H1 (cell line): ENCODE results near the gene DRC3. TPM values are rescaled to one million over a fixed set of nuclear protein-coding genes. Genes with fewer than 3 reads are reported as not detected.

ENCODE experiments used
- CTCF ChIA-PET: fragments of 300-600 bp; sonication (Branson Sonifier 250); formaldehyde crosslinking; loops from one replicate; lab custom pipeline; 2021; ENCODE audit not compliant: partially characterized antibody; lab: Charles Lee
- POLR2A ChIA-PET: fragments of 300-600 bp; sonication (Branson Sonifier 250); formaldehyde crosslinking; loops from one replicate; lab custom pipeline; 2021; ENCODE audit warnings: inconsistent platforms; ENCODE audit not compliant: partially characterized antibody; lab: Charles Lee
- DNase-seq, 2 experiments: peaks; one replicate each; pipeline versions ENCODE4 v3.0.0 to v3.0.0-alpha.2; 2010 to 2022; ENCODE audit warnings: low spot score in 2 of 2, low read depth in 1 of 2, mixed read lengths in 1 of 2
- FAIRE-seq: peaks from 2 replicates; lab custom pipeline; 2011; peaks lifted over from hg19 to GRCh38; lab: Jason Lieb, UNC
- H2AFZ ChIP-seq: 2 replicates; pipeline ENCODE4 v1.8.1; 2012; ENCODE audit warnings: low read length, inconsistent platforms
- H2AK5ac ChIP-seq: 2 replicates; pipeline ENCODE4 v1.6.1; 2013; ENCODE audit warnings: low read depth, low read length
- H2BK120ac ChIP-seq: replicated peaks from 2 replicates; pipeline ENCODE3; 2013; ENCODE audit warnings: low read depth, low read length, inconsistent platforms
- H2BK12ac ChIP-seq: 2 replicates; pipeline ENCODE4 v1.6.1; 2013; ENCODE audit warnings: low read depth, low read length
- H2BK15ac ChIP-seq: 2 replicates; pipeline ENCODE4 v1.6.1; 2013; ENCODE audit warnings: low read length
- H2BK20ac ChIP-seq: 2 replicates; pipeline ENCODE4 v1.6.1; 2013; ENCODE audit warnings: low read length
- H2BK5ac ChIP-seq: 2 replicates; pipeline ENCODE4 v1.6.1; 2013; ENCODE audit warnings: low read depth, low read length
- H3K14ac ChIP-seq: 2 replicates; pipeline ENCODE4 v1.6.1; 2013; ENCODE audit warnings: inconsistent platforms; ENCODE audit not compliant: insufficient read length
- H3K18ac ChIP-seq: 2 replicates; pipeline ENCODE4 v1.6.1; 2013; ENCODE audit warnings: low read length; ENCODE audit errors: extremely low read depth
- H3K23ac ChIP-seq: 2 replicates; pipeline ENCODE4 v1.6.1; 2013; ENCODE audit warnings: inconsistent platforms; ENCODE audit not compliant: insufficient read length
- H3K23me2 ChIP-seq: 2 replicates; pipeline ENCODE4 v1.6.1; 2013; ENCODE audit warnings: low read depth, low read length
- H3K27ac ChIP-seq: 2 replicates; pipeline ENCODE4 v1.6.1; 2011; ENCODE audit warnings: low read depth, low read length, inconsistent platforms
- H3K27me3 ChIP-seq, 4 experiments: replicated peaks in 1 of 4; 1 replicate in 1 of 4; 2 replicates in 3 of 4; pipeline versions ENCODE4 v1.6.1 to v1.8.1; 2011 to 2013; ENCODE audit warnings: low read length in 3 of 4, mild to moderate bottlenecking in 3 of 4, inconsistent platforms in 2 of 4, mixed read lengths in 2 of 4, moderate library complexity in 1 of 4; ENCODE audit not compliant: control insufficient read depth in 3 of 4, insufficient read depth in 3 of 4; ENCODE audit errors: extremely low read depth in 1 of 4
- H3K36me3 ChIP-seq, 4 experiments: 2 replicates each; pipeline versions ENCODE4 v1.6.1 to v1.8.1; 2011 to 2013; ENCODE audit warnings: mild to moderate bottlenecking in 4 of 4, low read length in 3 of 4, moderate library complexity in 2 of 4, control low read depth in 1 of 4, inconsistent platforms in 1 of 4; ENCODE audit not compliant: insufficient read depth in 4 of 4, control insufficient read depth in 2 of 4
- H3K4ac ChIP-seq: replicated peaks from 2 replicates; pipeline ENCODE3; 2013; ENCODE audit warnings: low read length, low read depth, mixed read lengths, inconsistent platforms; ENCODE audit not compliant: insufficient read length
- H3K4me1 ChIP-seq, 4 experiments: replicated peaks in 1 of 4; 1 replicate in 1 of 4; 2 replicates in 3 of 4; pipeline versions ENCODE4 v1.6.1 to v1.8.1; 2011 to 2013; ENCODE audit warnings: low read length in 3 of 4, inconsistent platforms in 2 of 4, mixed read lengths in 1 of 4; ENCODE audit not compliant: insufficient read depth in 4 of 4, control insufficient read depth in 3 of 4
- H3K4me2 ChIP-seq, 2 experiments: 2 replicates each; pipeline versions ENCODE4 v1.6.1 to v1.8.1; 2011 to 2013; ENCODE audit warnings: low read depth in 2 of 2, low read length in 2 of 2, control low read depth in 1 of 2, inconsistent platforms in 1 of 2, mild to moderate bottlenecking in 1 of 2; ENCODE audit not compliant: insufficient read depth in 1 of 2
- H3K4me3 ChIP-seq, 4 experiments: fragments of 200-600, 300-600 bp in 1 of 4; sonication (generic), shearing (Covaris generic), sonication (Bioruptor Twin) in 1 of 4; 2 replicates each; pipeline versions ENCODE4 v1.5.1 to v1.8.1; 2011 to 2016; ENCODE audit warnings: low read length in 4 of 4, low read depth in 3 of 4, control low read depth in 2 of 4, inconsistent platforms in 2 of 4, mild to moderate bottlenecking in 2 of 4, mixed read lengths in 1 of 4, moderate library complexity in 1 of 4; ENCODE audit not compliant: insufficient read depth in 2 of 4; ENCODE audit errors: extremely low read depth in 1 of 4
- H3K56ac ChIP-seq: replicated peaks from 2 replicates; pipeline ENCODE3; 2013; ENCODE audit warnings: low read depth, mild to moderate bottlenecking, mixed read lengths, low read length, inconsistent platforms; ENCODE audit not compliant: insufficient read length
- H3K79me1 ChIP-seq: 2 replicates; pipeline ENCODE4 v1.6.1; 2013; ENCODE audit warnings: low read depth, low read length, control low read depth
- H3K79me2 ChIP-seq, 2 experiments: 2 replicates each; pipeline versions ENCODE4 v1.6.1 to v1.8.1; 2012 to 2013; ENCODE audit warnings: low read length in 2 of 2, mild to moderate bottlenecking in 2 of 2, inconsistent platforms in 1 of 2; ENCODE audit not compliant: insufficient read depth in 2 of 2, control insufficient read depth in 1 of 2
- H3K9ac ChIP-seq, 4 experiments: replicated peaks in 1 of 4; 1 replicate in 1 of 4; 2 replicates in 3 of 4; pipeline versions ENCODE4 v1.6.1 to v1.8.1; 2011 to 2013; ENCODE audit warnings: low read depth in 3 of 4, low read length in 3 of 4, control low read depth in 2 of 4, mild to moderate bottlenecking in 2 of 4, moderate library complexity in 2 of 4, inconsistent platforms in 1 of 4; ENCODE audit errors: extremely low read depth in 1 of 4
- H3K9me3 ChIP-seq, 2 experiments: 2 replicates each; pipeline versions ENCODE4 v1.6.1 to v1.8.1; 2012 to 2013; ENCODE audit warnings: mild to moderate bottlenecking in 2 of 2, moderate library complexity in 2 of 2, control low read depth in 1 of 2, inconsistent platforms in 1 of 2, low read depth in 1 of 2, low read length in 1 of 2, mixed read lengths in 1 of 2; ENCODE audit not compliant: insufficient read depth in 2 of 2
- H4K20me1 ChIP-seq, 2 experiments: replicated peaks in 1 of 2; 2 replicates each; pipeline versions ENCODE3 to v1.8.1; 2011 to 2013; ENCODE audit warnings: inconsistent platforms in 2 of 2, low read length in 2 of 2, mild to moderate bottlenecking in 1 of 2; ENCODE audit not compliant: insufficient read depth in 2 of 2, control insufficient read depth in 1 of 2
- H4K5ac ChIP-seq: 2 replicates; pipeline ENCODE4 v1.6.1; 2013; ENCODE audit warnings: low read length, low read depth, mixed read lengths, inconsistent platforms; ENCODE audit not compliant: insufficient read length
- H4K8ac ChIP-seq: 2 replicates; pipeline ENCODE4 v1.8.0; 2013; ENCODE audit warnings: mild to moderate bottlenecking, moderate library complexity, low read length, inconsistent platforms; ENCODE audit not compliant: insufficient read depth; ENCODE audit errors: extremely low read depth
- H4K91ac ChIP-seq: replicated peaks from 2 replicates; pipeline ENCODE3; 2013; ENCODE audit warnings: low read length, mixed read lengths, inconsistent platforms; ENCODE audit not compliant: insufficient read length
- BACH1 ChIP-seq: IDR thresholded peaks from 2 replicates; pipeline ENCODE4 v1.6.1; 2012; ENCODE audit warnings: low read length, improper control_type of control experiment
- EGR1 ChIP-seq: IDR thresholded peaks from 2 replicates; pipeline ENCODE4 v1.6.1; 2011; ENCODE audit warnings: low read depth, low read length, borderline replicate concordance
- HDAC2 ChIP-seq, 2 experiments: fragments of 300-600 bp in 1 of 2; sonication (generic) in 1 of 2; IDR thresholded peaks; 2 replicates each; pipeline ENCODE4 v1.6.1; 2011 to 2012; ENCODE audit warnings: low read depth in 2 of 2, low read length in 2 of 2, mild to moderate bottlenecking in 2 of 2, moderate library complexity in 2 of 2, borderline replicate concordance in 1 of 2, inconsistent platforms in 1 of 2
- KDM1A ChIP-seq: fragments of 200-600, 300-600 bp; sonication (generic); IDR thresholded peaks from 2 replicates; pipeline ENCODE4 v1.7.1; 2016; ENCODE audit warnings: mild to moderate bottlenecking, low read length, borderline replicate concordance
- RFX5 ChIP-seq: IDR thresholded peaks from 2 replicates; pipeline ENCODE4 v1.6.1; 2011; ENCODE audit warnings: low read depth, low read length, improper control_type of control experiment, borderline replicate concordance
- SUZ12 ChIP-seq: fragments of 200-600 bp; sonication (generic); IDR thresholded peaks from 2 replicates; pipeline ENCODE4 v1.6.1; 2012; ENCODE audit warnings: mild to moderate bottlenecking, inconsistent platforms, low read length, moderate library complexity, mixed read lengths
- TAF7 ChIP-seq: optimal IDR thresholded peaks from 2 replicates; pipeline ENCODE3; 2011; ENCODE audit warnings: low read depth, mild to moderate bottlenecking, inconsistent platforms, low read length, moderate library complexity, borderline replicate concordance
- ZNF274 ChIP-seq: IDR thresholded peaks from 2 replicates; pipeline ENCODE4 v1.7.0; 2012; ENCODE audit warnings: low read length, borderline replicate concordance; ENCODE audit errors: extremely low read depth
- WGBS, 2 experiments: shearing (Covaris generic) in 1 of 2; methylation state at CpG; one replicate each; pipeline versions ENCODE4 v1.1.6 to v1.1.7; 2013 to 2015; ENCODE audit warnings: low lambda C conversion rate in 2 of 2, mixed read lengths in 2 of 2, inconsistent platforms in 1 of 2, low coverage in 1 of 2, missing lambda C conversion rate in 1 of 2; ENCODE audit not compliant: insufficient replicate concordance in 2 of 2, insufficient coverage in 1 of 2, insufficient read length in 1 of 2; ENCODE audit errors: extremely low coverage in 1 of 2, missing lambda C conversion rate in 1 of 2; 5-methylcytosine and 5-hydroxymethylcytosine counted together
- polyA plus RNA-seq, 7 experiments: library from polyadenylated mRNA; depleted of rRNA in 3 of 7; stranded (reverse) in 5 of 7; unstranded in 2 of 7; fragments of >200 nt in 5 of 7; fragments of 200-250 nt in 2 of 7; gene quantifications; 1 replicate in 5 of 7; 2 replicates in 1 of 7; 4 replicates in 1 of 7; pipeline versions ENCODE4 v1.2.1 to v1.2.3, GENCODE V29; 2011 to 2013; ENCODE audit warnings: missing spikeins in 2 of 7, mixed read lengths in 2 of 7
- total RNA-seq: library from RNA; stranded (reverse); fragmentation: NEBNext Ultra II Directional; extraction: Animal tissue kit (Norgen Biotek cat#: 25700); gene quantifications from 2 replicates; pipeline ENCODE4 v1.2.1, GENCODE V29; 2021
- TF ChIP-seq, protein P1 (sequence below): IDR thresholded peaks from 2 replicates; pipeline ENCODE4 v1.6.1; 2012; ENCODE audit warnings: inconsistent platforms
- TF ChIP-seq, protein P2 (sequence below): IDR thresholded peaks from 2 replicates; pipeline ENCODE4 v1.6.1; 2011; ENCODE audit warnings: low read depth, mild to moderate bottlenecking, low read length; ENCODE audit not compliant: insufficient read depth
- TF ChIP-seq, protein P3 (sequence below): IDR thresholded peaks from 2 replicates; pipeline ENCODE4 v1.6.1; 2012; ENCODE audit warnings: low read length, inconsistent platforms

The DRC3 gene
- total and polyA plus RNA-seq, 2 of the 8 experiments (the other 6 are each of a cell fraction or from before 2014, with no cell fraction given) = 0.59 TPM; not detected in 1

- Histone ChIP-seq H2BK15ac (no peak overlapping the region), H3K4me3 (no peak overlapping the region), H3K27me3 (no peaks in the 10 kb centered on the region; a peak in 1 of 7 replicates), H3K56ac (no peak overlapping the region), H3K23me2 (no peaks in the 10 kb centered on the region), H4K8ac (no peak overlapping the region), H3K27ac (no peak overlapping the region), H2BK20ac (no peak overlapping the region), H3K79me1 (peaks cover 2% of the 10 kb centered on the region), H3K4me1 (no peaks in the 10 kb centered on the region), H3K18ac (no peak overlapping the region), H3K9me3 (no peaks in the 10 kb centered on the region), H3K79me2 (no peaks in the 10 kb centered on the region), H3K4me2 (no peak overlapping the region), H4K91ac (no peak overlapping the region), H3K4ac (no peak overlapping the region), H3K36me3 (no peaks in the 10 kb centered on the region; a peak in 1 of 8 replicates), H2BK12ac (no peak overlapping the region), H4K5ac (no peak overlapping the region), H2AK5ac (no peak overlapping the region), H2AFZ (no peak overlapping the region), H3K23ac (no peak overlapping the region), H4K20me1 (peaks cover 0 to 1% of the 10 kb centered on the region in 2 experiments), H3K9ac (no peak overlapping the region), H2BK5ac (no peak overlapping the region), H3K14ac (no peak overlapping the region), H2BK120ac (no peak overlapping the region)
- ChIA-PET CTCF (interaction anchor here (1.0 to 3.7 kb wide), 4 partner anchors 13 to 108 kb away, joined by 4 to 16 read pairs (median 6); no protein-coding TSS in a partner anchor), POLR2A (interaction anchor here (1.4 to 1.5 kb wide), 2 partner anchors 11 to 19 kb away, joined by 3 to 5 read pairs; no protein-coding TSS in a partner anchor)
- DNase-seq (no peak), FAIRE-seq (no peak)
- 89% methylated on average over 6 of the region's 6 CpGs; no CpG with 5 or more reads in 1 of the 2 experiments for WGBS, 2 experiments
- TF ChIP-seq HDAC2 (IDR thresholded peaks at IDR 0.05; ENCODE audit: borderline replicate concordance in 1 of 2, low read depth in 2 of 2, low read length in 2 of 2) (no peak), EGR1 (no peak), TAF7 (no peak), ZNF274 (no peak), KDM1A (no peak), SUZ12 (no peak), RFX5 (no peak), BACH1 (no peak)
- TF ChIP-seq, protein P1, sequence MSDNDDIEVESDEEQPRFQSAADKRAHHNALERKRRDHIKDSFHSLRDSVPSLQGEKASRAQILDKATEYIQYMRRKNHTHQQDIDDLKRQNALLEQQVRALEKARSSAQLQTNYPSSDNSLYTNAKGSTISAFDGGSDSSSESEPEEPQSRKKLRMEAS = no peak
- TF ChIP-seq, protein P2, sequence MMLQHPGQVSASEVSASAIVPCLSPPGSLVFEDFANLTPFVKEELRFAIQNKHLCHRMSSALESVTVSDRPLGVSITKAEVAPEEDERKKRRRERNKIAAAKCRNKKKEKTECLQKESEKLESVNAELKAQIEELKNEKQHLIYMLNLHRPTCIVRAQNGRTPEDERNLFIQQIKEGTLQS = no peak
- TF ChIP-seq, protein P3, sequence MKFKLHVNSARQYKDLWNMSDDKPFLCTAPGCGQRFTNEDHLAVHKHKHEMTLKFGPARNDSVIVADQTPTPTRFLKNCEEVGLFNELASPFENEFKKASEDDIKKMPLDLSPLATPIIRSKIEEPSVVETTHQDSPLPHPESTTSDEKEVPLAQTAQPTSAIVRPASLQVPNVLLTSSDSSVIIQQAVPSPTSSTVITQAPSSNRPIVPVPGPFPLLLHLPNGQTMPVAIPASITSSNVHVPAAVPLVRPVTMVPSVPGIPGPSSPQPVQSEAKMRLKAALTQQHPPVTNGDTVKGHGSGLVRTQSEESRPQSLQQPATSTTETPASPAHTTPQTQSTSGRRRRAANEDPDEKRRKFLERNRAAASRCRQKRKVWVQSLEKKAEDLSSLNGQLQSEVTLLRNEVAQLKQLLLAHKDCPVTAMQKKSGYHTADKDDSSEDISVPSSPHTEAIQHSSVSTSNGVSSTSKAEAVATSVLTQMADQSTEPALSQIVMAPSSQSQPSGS = no peak
Observed at GRCh38 chr17:18027280-18027679, 54.6 kb downstream of the DRC3 start.
